GM12891 (cell line): ENCODE data around the gene EIF2D.

Source experiments
- POLR2A ChIP-seq: IDR thresholded peaks from 2 replicates; pipeline ENCODE4 v1.6.1; 2011; ENCODE audit warnings: low read depth, low read length, control low read depth
- POLR2AphosphoS5 ChIP-seq: IDR thresholded peaks from 2 replicates; pipeline ENCODE4 v1.6.1; 2011; ENCODE audit warnings: low read depth, low read length, control low read depth

DNA sequence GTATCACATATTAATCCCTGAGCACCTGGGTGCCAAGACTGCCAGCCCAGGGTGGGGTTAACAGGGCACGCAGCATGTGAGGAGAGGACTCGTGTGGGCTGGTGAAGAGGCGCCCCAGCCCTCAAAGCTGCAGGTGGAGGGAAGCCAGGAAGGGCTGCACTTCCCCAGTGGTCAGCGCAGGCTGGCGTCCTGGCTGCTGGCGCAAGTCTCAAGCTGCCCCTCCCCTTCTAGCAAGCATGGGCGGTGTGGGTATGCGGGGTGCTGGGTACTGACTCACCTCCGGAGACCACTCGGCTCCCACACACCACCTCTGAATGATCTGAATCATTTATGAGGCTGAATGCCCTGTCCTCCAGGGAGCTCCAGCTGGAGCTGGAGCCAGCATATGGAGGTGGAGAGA is 44.0 kb downstream of the EIF2D start:
- no peak for TF ChIP-seq POLR2A
- no peak for TF ChIP-seq POLR2AphosphoS5
